ENCODE results near the gene KIF5C. TPM values are rescaled to one million over a fixed set of nuclear protein-coding genes. Genes with fewer than 3 reads are reported as not detected.

KIF5C gene
- total and polyA plus RNA-seq, 2 experiments from 2014 or later = 45.0 to 49.1 TPM

DNA sequence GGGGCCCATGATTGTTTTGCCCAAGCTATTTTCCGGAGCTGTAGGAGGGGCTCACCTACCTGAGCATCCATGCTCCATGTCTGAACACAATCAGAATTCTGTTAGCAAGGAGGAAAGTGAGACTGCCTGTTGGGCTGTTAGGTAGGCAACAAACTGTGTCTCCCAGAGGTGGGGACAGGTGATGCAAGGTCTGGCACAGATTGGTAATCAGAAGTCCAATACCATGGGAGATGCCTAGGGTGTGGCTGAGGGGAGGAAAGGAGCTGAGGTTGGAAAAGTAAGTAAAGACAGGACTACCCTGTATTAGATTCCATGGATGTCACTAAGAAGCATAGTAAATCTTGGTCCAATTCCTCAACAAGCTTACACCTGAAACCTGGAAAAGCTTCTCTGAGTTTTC lies 166.5 kb downstream of the KIF5C start:
- Histone ChIP-seq H4K20me1 (replicated peaks; ENCODE audit: insufficient read depth) (peaks cover 4% of the 10 kb centered on the region; the same call in 1 of the 2 replicates), H3K27me3 (ENCODE audit: insufficient read depth) (peaks cover 29% of the 10 kb centered on the region), H3K79me2 (replicated peaks; ENCODE audit: insufficient read depth) (no peaks in the 10 kb centered on the region), H3F3A (replicated peaks; ENCODE audit: low read depth) (no peaks in the 10 kb centered on the region), H2AFZ (no peak overlapping the region), H3K27ac (ENCODE audit: low read depth) (no peak overlapping the region), H3K36me3 (ENCODE audit: insufficient read depth) (no peaks in the 10 kb centered on the region), H3K4me2 (no peak overlapping the region), H3K4me3 (no peak overlapping the region), H3K4me1 (ENCODE audit: insufficient read depth) (no peaks in the 10 kb centered on the region; the same call in 1 of the 2 replicates), H3K9me2 (ENCODE audit: insufficient read depth) (no peaks in the 10 kb centered on the region)
- H3K4me1 Mint-ChIP-seq = 0 out of 3 replicates have a peak, but pooled peaks cover 2% of the 10 kb centered on the region
- no peak overlapping the region; the same call in 1 of the 2 replicates for H3K27ac Mint-ChIP-seq
- H3K36me3 Mint-ChIP-seq (ENCODE audit: low read depth) = no peaks in the 10 kb centered on the region
- H3K4me3 Mint-ChIP-seq = no peak overlapping the region
- H3K27me3 Mint-ChIP-seq (ENCODE audit: insufficient read depth, low read depth, poor library complexity) = peaks cover 21% of the 10 kb centered on the region
- ATAC-seq = no peak
- TF ChIP-seq ZNF331 (CRISPR knock-in tag; IDR thresholded peaks at IDR 0.05; ENCODE audit: low read depth) (no peak), CREB1 (CRISPR knock-in tag; IDR thresholded peaks at IDR 0.05; ENCODE audit: low read depth) (no peak), STAT1 (IDR thresholded peaks at IDR 0.05; ENCODE audit: unreplicated experiment) (no peak), EZH2 (IDR thresholded peaks at IDR 0.05; ENCODE audit: low read depth, unreplicated experiment) (no peak)
- TF ChIP-seq, protein P1, sequence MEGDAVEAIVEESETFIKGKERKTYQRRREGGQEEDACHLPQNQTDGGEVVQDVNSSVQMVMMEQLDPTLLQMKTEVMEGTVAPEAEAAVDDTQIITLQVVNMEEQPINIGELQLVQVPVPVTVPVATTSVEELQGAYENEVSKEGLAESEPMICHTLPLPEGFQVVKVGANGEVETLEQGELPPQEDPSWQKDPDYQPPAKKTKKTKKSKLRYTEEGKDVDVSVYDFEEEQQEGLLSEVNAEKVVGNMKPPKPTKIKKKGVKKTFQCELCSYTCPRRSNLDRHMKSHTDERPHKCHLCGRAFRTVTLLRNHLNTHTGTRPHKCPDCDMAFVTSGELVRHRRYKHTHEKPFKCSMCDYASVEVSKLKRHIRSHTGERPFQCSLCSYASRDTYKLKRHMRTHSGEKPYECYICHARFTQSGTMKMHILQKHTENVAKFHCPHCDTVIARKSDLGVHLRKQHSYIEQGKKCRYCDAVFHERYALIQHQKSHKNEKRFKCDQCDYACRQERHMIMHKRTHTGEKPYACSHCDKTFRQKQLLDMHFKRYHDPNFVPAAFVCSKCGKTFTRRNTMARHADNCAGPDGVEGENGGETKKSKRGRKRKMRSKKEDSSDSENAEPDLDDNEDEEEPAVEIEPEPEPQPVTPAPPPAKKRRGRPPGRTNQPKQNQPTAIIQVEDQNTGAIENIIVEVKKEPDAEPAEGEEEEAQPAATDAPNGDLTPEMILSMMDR (conservative IDR thresholded peaks at IDR 0.05; ENCODE audit: low read depth in 2 of 2) = no peak
- TF ChIP-seq, protein P2, sequence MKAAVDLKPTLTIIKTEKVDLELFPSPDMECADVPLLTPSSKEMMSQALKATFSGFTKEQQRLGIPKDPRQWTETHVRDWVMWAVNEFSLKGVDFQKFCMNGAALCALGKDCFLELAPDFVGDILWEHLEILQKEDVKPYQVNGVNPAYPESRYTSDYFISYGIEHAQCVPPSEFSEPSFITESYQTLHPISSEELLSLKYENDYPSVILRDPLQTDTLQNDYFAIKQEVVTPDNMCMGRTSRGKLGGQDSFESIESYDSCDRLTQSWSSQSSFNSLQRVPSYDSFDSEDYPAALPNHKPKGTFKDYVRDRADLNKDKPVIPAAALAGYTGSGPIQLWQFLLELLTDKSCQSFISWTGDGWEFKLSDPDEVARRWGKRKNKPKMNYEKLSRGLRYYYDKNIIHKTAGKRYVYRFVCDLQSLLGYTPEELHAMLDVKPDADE (IDR thresholded peaks at IDR 0.05) = no peak
- TF ChIP-seq, protein P3, sequence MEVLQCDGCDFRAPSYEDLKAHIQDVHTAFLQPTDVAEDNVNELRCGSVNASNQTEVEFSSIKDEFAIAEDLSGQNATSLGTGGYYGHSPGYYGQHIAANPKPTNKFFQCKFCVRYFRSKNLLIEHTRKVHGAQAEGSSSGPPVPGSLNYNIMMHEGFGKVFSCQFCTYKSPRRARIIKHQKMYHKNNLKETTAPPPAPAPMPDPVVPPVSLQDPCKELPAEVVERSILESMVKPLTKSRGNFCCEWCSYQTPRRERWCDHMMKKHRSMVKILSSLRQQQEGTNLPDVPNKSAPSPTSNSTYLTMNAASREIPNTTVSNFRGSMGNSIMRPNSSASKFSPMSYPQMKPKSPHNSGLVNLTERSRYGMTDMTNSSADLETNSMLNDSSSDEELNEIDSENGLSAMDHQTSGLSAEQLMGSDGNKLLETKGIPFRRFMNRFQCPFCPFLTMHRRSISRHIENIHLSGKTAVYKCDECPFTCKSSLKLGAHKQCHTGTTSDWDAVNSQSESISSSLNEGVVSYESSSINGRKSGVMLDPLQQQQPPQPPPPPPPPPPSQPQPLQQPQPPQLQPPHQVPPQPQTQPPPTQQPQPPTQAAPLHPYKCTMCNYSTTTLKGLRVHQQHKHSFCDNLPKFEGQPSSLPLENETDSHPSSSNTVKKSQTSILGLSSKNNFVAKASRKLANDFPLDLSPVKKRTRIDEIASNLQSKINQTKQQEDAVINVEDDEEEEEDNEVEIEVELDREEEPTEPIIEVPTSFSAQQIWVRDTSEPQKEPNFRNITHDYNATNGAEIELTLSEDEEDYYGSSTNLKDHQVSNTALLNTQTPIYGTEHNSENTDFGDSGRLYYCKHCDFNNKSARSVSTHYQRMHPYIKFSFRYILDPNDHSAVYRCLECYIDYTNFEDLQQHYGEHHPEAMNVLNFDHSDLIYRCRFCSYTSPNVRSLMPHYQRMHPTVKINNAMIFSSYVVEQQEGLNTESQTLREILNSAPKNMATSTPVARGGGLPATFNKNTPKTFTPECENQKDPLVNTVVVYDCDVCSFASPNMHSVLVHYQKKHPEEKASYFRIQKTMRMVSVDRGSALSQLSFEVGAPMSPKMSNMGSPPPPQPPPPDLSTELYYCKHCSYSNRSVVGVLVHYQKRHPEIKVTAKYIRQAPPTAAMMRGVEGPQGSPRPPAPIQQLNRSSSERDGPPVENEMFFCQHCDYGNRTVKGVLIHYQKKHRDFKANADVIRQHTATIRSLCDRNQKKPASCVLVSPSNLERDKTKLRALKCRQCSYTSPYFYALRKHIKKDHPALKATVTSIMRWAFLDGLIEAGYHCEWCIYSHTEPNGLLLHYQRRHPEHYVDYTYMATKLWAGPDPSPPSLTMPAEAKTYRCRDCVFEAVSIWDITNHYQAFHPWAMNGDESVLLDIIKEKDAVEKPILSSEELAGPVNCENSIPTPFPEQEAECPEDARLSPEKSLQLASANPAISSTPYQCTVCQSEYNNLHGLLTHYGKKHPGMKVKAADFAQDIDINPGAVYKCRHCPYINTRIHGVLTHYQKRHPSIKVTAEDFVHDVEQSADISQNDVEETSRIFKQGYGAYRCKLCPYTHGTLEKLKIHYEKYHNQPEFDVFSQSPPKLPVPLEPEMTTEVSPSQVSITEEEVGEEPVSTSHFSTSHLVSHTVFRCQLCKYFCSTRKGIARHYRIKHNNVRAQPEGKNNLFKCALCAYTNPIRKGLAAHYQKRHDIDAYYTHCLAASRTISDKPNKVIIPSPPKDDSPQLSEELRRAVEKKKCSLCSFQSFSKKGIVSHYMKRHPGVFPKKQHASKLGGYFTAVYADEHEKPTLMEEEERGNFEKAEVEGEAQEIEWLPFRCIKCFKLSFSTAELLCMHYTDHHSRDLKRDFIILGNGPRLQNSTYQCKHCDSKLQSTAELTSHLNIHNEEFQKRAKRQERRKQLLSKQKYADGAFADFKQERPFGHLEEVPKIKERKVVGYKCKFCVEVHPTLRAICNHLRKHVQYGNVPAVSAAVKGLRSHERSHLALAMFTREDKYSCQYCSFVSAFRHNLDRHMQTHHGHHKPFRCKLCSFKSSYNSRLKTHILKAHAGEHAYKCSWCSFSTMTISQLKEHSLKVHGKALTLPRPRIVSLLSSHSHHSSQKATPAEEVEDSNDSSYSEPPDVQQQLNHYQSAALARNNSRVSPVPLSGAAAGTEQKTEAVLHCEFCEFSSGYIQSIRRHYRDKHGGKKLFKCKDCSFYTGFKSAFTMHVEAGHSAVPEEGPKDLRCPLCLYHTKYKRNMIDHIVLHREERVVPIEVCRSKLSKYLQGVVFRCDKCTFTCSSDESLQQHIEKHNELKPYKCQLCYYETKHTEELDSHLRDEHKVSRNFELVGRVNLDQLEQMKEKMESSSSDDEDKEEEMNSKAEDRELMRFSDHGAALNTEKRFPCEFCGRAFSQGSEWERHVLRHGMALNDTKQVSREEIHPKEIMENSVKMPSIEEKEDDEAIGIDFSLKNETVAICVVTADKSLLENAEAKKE (CRISPR knock-in tag; IDR thresholded peaks at IDR 0.05) = no peak
- DNase-seq (ENCODE audit: low spot score) = no peak
- H3K9me3 Mint-ChIP-seq = no peaks in the 10 kb centered on the region; the same call in 2 of the 3 replicates

Measured in GM23338 (cell line).